ENCODE data around the gene SEMA3G. TPM values are rescaled to one million over a fixed set of nuclear protein-coding genes. Genes with fewer than 3 reads are reported as not detected.

SEMA3G gene
- total RNA-seq, 4 donors from 2014 or later, result 3.7 to 18.6 (median 11.5) TPM

GRCh38 chr3:52430416-52430810 lies 14.5 kb downstream of the SEMA3G start:
- Histone ChIP-seq H3K4me3 (replicated peaks in 1 of 3) (no peak overlapping the region), H3K36me3 (no peaks in the 10 kb centered on the region), H3K4me1 (peaks cover 7 to 23% of the 10 kb centered on the region in 2 donors), H3K27me3 (no peaks in the 10 kb centered on the region), H3K27ac (no peak overlapping the region), H3K9me3 (no peaks in the 10 kb centered on the region)
- TF ChIP-seq CTCF (IDR thresholded peaks at IDR 0.05), result no peak
- no peak for TF ChIP-seq POLR2A (IDR thresholded peaks at IDR 0.05)
- intact Hi-C loops (cut with DNase I), result loop anchor here (2.0 kb wide), 1 partner anchor 16 kb away; no protein-coding TSS in a partner anchor
- 92 to 99% methylated on average over 9 of the region's 9 CpGs for WGBS, 2 donors
- no peak for DNase-seq

- DNase-seq, result no peak
- no peak overlapping the region for H3K27ac ChIP-seq
- no peak overlapping the region for H3K4me3 ChIP-seq (replicated peaks in 1 of 3)
Measured at GRCh38 chr3:52429779-52430415, 15.0 kb downstream of the SEMA3G start.

GRCh38 chr3:52429031-52429430 lies 15.9 kb downstream of the SEMA3G start:
- Histone ChIP-seq H3K4me1 (peaks cover 7 to 23% of the 10 kb centered on the region in 2 donors), H3K27ac (no peak overlapping the region), H3K4me3 (replicated peaks in 1 of 3) (no peak overlapping the region), H3K36me3 (no peaks in the 10 kb centered on the region), H3K9me3 (no peaks in the 10 kb centered on the region), H3K27me3 (no peaks in the 10 kb centered on the region)
- DNase-seq, result no peak
- WGBS, 2 donors, result 47 to 50% methylated on average over 3 of the region's 3 CpGs
- no peak for TF ChIP-seq CTCF (IDR thresholded peaks at IDR 0.05)
- TF ChIP-seq POLR2A (IDR thresholded peaks at IDR 0.05), result no peak
- intact Hi-C loops (cut with DNase I), result no loop called here

More at GRCh38 chr3:52429779-52430415, 15.0 kb downstream of the SEMA3G start:
- 78 to 88% methylated on average over 7 of the region's 7 CpGs for WGBS, 2 donors
- TF ChIP-seq CTCF (IDR thresholded peaks at IDR 0.05), result no peak
- no peak for TF ChIP-seq POLR2A (IDR thresholded peaks at IDR 0.05)
- H3K36me3 ChIP-seq, result no peaks in the 10 kb centered on the region
- intact Hi-C loops (cut with DNase I), result loop anchor here (2.0 kb wide), 1 partner anchor 17 kb away; no protein-coding TSS in a partner anchor
- no peaks in the 10 kb centered on the region for H3K27me3 ChIP-seq
- H3K4me1 ChIP-seq, result peaks cover 7 to 23% of the 10 kb centered on the region in 2 donors
- H3K9me3 ChIP-seq, result no peaks in the 10 kb centered on the region

GRCh38 chr3:52428151-52429005 lies 16.5 kb downstream of the SEMA3G start:
- peak; percentile 66 to 72 for DNase-seq
- H3K4me1 ChIP-seq, result peaks cover 7 to 17% of the 10 kb centered on the region in 2 donors
- TF ChIP-seq CTCF (IDR thresholded peaks at IDR 0.05), result peak; percentile 30 to 84 (median 78)
- TF ChIP-seq POLR2A (IDR thresholded peaks at IDR 0.05), result no peak
- intact Hi-C loops (cut with DNase I), result no loop called here
- no peak overlapping the region for H3K27ac ChIP-seq
- whole genome bisulfite sequencing, 2 donors, result 14 to 23% methylated on average over 7 of the region's 7 CpGs
- H3K4me3 ChIP-seq (replicated peaks in 1 of 3), result no peak overlapping the region
- no peaks in the 10 kb centered on the region for H3K36me3 ChIP-seq
- H3K9me3 ChIP-seq, result no peaks in the 10 kb centered on the region
- no peaks in the 10 kb centered on the region for H3K27me3 ChIP-seq

GRCh38 chr3:52423173-52423572 lies 21.7 kb downstream of the SEMA3G start:
- Histone ChIP-seq H3K4me3 (replicated peaks in 1 of 3) (no peak overlapping the region), H3K27ac (no peak overlapping the region), H3K36me3 (no peaks in the 10 kb centered on the region), H3K4me1 (no peaks in the 10 kb centered on the region), H3K27me3 (no peaks in the 10 kb centered on the region), H3K9me3 (no peaks in the 10 kb centered on the region)
- 49 to 55% methylated on average over 5 of the region's 5 CpGs for WGBS, 2 donors
- no peak for DNase-seq
- TF ChIP-seq POLR2A (IDR thresholded peaks at IDR 0.05) (no peak), CTCF (IDR thresholded peaks at IDR 0.05) (no peak)
- intact Hi-C loops (cut with DNase I), result no loop called here

All from thyroid gland (tissue), 4 donors.